HPDE6-E6E7 (cell line): ENCODE data around the gene EVL.
A peak's percentile ranks its signal among the peaks of the same experiment; 100 is the strongest.
"Not testable (repeated sequence)": the region's sequence is repeated elsewhere in the genome, so short reads cannot be mapped to it uniquely, and the experiment has no call there.

Source experiments
- DNase-seq: peaks from one replicate; pipeline ENCODE4 v3.0.0; 2011; ENCODE audit warnings: missing footprints; ENCODE audit errors: extremely low spot score

The EVL gene

DNA sequence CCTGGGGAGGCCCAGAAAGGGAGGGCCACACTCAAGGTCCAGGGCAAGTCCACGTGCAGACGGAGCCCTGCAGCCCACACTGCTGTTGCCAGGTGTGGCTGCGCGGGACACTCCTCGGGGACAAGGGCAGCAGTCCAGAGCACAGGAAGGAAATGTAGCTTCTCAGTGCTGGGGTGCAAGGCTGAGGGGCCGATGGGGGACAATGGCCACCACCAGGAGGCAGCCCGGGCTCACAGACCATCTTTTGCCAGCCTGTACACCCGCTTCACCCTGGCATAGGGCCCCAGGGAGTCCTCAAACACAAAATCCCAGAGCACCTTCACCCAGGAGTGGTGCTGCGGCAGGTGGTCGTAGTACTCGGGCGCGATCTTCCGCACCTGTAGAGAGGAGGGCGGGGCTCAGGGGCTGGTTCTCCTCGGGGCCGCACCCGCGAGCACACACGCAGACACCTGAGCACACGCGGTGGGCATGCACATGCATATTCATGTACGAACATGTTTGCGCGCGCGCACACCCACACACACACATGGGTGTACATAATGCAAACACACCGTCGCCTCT, 81.4 kb downstream of the EVL start:
- DNase-seq, result no peak

DNA sequence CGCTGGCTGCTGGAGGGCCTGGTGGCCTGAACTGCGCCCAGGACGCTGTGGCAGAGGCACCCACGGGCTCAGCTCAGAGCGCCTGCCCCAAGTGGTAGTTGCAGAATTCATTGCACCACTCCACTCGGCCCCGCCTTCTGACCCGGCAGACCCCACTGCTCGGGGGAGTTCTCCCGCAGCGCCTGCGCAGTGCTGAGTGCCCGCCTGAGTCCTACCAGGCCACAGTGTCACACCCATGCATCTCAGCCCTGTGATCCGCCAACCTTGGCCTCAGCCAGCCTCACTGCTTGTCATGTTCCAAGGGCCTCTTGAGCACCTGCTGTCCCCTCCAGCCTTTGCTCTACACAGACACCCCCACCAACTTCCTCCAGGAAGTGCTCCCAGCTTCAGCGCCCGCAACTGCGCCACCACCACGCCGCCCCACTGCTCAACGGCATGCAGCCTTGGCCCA, 82.0 kb downstream of the EVL start:
- DNase-seq, result no peak

DNA sequence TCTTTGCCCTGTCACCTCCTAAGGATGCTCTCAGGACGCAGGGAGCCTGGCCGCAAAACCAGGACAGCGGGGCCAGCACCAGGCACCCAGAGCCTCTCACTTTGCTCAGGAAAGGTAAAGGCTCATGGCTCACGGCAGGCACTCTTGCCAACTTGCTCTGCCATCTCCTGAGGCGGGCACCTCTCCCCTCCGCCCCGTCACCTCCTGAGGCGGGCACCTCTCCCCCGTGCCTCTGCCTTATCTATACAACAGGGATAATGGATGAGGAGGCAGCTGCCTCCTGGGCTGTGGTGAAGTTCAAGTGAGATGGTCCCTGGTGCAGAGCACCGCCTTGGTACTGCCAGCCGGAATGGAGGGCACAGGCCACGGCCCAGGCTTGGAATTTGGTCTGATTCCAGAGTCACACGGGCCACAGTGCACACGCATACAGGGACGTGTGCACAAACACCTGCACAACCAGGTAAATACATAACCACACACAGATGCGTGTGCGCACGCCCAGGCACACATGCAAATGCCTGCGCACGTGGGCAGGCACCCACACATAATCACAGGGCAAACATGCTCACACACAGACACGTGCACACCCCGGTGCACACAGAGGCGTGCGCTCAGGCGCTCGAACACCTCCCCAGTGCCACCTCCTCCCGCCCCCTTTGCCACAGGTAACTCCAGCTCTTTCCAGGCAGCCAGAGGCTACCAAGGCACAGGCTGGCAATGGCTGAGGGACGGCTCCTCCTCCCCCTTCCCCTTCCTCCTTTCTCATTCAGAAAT, 82.7 kb downstream of the EVL start:
- no peak for DNase-seq

GRCh38 chr14:100148837-100149731, 83.9 kb downstream of the EVL start:
- DNase-seq, result no peak

DNA sequence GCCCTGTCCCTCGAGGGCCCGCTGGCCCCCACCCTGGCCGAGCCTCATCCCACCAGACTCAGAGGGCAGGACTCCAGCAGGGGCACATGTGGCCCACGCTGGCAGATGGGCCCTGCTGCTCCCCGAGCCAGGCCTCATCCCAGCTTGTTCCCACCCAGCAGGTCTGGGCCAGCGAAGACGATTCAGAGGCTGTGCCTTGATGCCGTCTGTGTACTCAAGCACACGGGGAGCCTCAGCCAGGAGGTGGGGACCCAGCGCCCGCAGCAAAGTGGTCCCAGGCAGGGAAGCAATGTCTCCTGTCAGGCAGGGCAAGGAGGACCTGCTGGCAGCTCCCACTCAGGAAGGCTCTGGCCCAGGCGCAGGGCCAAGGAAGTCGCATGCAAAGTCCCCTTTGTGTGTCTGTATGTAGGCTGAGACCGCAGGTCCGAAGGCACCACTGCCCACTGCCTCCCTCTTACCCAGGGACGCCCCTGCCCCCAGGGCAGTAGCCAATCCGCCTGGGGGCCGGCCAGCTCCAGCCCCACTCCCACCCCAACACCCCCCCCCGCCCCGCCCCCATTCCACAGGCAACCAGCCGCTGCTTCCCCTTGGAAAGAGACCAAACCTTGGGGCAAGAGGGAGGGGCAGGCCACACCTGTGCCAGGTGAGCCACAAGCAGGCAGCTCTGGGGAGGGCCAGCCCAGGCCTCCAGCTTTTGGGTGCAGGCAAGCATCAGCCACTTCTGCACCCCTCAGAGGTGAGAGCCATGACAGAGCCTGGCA, 84.8 kb downstream of the EVL start:
- peak; percentile 60 for DNase-seq

GRCh38 chr14:100150932-100151587, 85.8 kb downstream of the EVL start:
- peak; percentile 50 for DNase-seq

DNA sequence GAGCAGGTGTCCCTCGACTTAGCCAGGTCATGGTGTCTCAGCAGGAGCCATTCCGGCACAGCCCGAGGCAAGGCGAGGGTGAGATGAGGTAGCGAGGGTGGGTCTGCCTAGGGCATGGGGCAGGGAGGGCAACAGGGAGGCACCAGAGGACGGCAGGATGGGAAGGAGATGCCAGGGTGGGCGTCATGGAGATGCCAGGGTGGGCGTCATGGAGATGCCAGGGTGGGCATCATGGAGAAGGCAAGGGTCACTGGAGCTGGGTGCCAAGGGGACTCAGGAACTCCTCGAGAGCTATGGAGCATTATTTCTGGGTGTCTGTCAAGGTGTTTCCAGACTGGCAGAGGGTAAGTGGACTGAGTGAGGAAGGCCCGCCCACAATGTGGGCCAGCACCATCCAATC, 86.9 kb downstream of the EVL start:
- DNase-seq, result no peak

DNA sequence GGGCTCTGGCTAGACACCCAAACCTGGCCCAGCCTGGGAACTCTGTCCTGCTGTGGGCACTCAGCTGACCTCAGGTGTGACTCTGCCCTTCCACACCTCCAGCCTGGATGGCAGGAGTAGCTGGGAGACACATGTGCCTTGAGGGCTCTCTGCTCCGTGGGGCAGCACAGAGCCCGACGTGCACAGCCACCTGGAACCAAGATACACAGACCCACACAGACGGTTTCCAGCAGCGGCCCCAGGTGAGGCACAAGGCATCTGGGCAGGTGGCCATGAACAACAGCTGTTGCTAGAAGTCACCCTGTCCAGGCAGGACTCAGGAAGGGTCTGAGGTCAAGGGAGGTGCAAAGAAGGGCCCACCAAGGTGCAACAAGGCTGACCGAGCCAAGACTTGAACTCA, 88.3 kb downstream of the EVL start:
- DNase-seq, result no peak

- DNase-seq, result peak; percentile 54
These were observed 89.9 kb downstream of the EVL start for GRCh38 chr14:100155049-100155621.

DNA sequence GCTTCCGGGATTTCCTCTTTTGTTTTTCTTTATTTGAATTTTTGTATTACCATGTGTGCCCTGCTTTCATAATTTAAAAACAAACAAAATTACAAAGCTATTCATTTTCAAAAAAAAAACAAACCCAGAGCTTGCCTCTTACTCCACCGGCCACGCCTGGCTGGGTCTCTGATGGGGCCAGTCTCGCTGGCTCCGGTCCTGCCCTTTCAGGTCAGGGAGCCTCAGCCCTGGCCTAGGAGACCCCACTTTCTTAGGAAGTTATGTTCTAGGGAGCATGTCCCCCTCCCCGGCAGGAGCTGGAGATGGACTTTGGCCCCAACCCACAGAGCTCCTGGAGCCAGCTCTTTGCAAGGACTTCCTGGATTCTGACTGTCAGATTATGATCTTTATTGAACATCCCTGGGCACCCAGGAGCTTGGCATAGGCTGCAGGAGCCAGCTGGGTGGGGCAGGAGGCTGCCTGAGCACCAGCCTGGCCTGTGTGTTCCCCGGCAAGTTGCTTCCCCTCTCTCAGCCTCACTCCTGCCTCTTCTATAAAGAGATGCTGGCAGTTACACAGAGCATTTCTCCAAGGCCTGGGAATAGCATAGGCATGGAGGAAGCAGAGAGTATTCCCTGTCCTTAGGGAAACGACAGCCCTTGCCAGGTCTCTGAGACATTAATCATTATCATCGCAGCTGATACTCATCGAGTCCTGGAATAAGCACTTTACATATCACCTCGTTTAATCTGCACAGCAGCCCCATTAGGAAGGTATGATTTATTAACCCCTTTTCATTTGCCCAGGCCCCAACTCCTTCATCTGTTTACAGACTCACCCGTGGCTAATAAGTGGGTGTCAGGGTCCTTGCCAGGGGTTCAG, 90.8 kb downstream of the EVL start:
- DNase-seq, result no peak

- DNase-seq, result no peak
These were observed 91.6 kb downstream of the EVL start for GRCh38 chr14:100156776-100157175.

DNA sequence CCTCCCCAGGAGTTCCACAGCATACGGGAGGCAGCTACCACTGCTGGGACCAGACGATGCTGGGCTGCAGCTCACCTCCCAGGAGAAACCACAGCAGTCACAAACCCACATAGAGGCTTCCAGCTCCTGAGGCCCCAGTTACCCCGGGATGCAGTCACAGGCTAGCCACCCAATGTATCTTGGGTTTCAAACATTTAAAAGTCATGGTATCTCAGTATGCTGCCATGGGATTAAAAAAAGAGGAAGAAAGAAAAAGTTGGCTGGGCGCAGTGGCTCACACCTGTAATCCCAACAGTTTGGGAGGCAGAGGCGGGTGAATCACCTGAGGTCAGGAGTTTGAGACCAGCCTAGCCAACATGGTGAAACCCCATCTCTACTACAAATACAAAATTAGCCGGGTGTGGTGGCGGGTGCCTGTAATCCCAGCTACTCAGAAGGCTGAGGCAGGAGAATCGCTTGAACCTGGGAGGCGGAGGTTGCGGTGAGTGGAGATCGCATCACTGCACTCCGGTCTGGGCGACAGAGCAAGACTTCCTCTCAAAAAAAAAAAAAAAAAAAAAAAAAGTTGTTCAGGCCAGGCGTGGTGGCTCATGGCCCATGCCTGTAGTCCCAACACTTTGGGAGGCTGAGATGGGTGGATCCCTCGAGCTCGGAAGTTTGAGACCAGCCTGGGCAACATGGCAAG, 92.5 kb downstream of the EVL start:
- not testable (repeated sequence) for DNase-seq

GRCh38 chr14:100158566-100159093, 93.4 kb downstream of the EVL start:
- no peak for DNase-seq

DNA sequence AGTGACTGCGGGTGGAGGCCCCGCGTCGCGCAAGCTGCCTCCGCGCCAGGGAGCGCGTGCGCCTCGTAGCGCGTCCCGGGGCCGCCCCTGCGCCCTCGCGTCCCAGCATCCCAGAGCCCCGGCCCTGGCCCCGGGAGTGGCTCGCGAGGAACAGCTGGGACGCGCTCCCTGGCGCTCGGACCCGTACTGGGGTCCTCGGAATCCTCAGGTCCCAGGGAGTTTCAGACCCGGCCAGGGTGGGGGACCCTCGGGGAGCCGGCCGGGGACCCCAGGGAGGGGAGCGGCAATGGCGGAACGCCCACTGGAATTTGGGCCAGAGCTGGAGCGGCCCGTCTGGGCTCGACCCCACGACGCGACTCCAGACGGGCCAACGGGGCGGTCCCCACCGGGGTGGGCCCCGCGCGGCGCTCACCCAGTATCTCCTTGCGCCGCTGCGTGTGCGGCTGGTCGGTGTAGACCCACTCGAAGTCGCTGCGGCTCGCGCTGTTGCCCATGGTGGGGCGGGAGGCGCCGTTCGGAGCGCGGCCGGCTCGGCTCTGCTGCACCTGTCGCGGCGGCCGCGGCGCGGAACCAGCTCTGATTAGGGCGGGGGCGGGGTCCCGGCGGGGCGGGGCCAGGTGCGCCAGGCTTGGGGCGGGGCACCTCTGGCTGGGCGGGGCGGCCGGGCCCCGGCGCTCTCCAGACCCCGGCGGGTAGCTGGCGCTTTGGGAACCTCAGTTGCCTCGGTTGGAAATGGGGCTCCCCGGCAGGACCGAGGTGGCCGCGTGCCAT, 94.1 kb downstream of the EVL start, which contains the start of gene DEGS2:
Gene DEGS2 (minus strand): TSS at position 552 of the 771 bp plus-strand sequence. CDS start 58 bp downstream, at position 494.
- DNase-seq, result no peak

GRCh38 chr14:100159865-100160533, 94.8 kb downstream of the EVL start:
- DNase-seq, result no peak

- DNase-seq, result no peak
These were observed 95.3 kb downstream of the EVL start for GRCh38 chr14:100160534-100160916.

GRCh38 chr14:100165376-100165775, 100.2 kb downstream of the EVL start:
- DNase-seq, result no peak
